Mucosa of descending colon (tissue), 3 donors: ENCODE measurements around the gene GPR156. TPM values are rescaled to one million over a fixed set of nuclear protein-coding genes. Genes with fewer than 3 reads are reported as not detected.

ENCODE experiments used
- ATAC-seq: fragments of 200-7000 bp; cut with Tn5 transposase; one replicate; pipeline ENCODE4 v1.9.1; 2020; ENCODE audit warnings: mild to moderate bottlenecking, moderate library complexity
- DNase-seq, 3 donors: peaks; one replicate each; pipeline ENCODE4 v3.0.0-alpha.2; 2020
- H3K36me3 ChIP-seq: fragments of 200-600 bp; one replicate; pipeline ENCODE4 v1.8.0; 2021; ENCODE audit warnings: low read depth, mild to moderate bottlenecking
- H3K4me1 ChIP-seq: fragments of 200-600 bp; one replicate; pipeline ENCODE4 v1.8.0; 2021; ENCODE audit warnings: low read depth, mild to moderate bottlenecking
- H3K4me3 ChIP-seq: fragments of 200-600 bp; one replicate; pipeline ENCODE4 v1.8.0; 2021; ENCODE audit warnings: mild to moderate bottlenecking
- H3K9me3 ChIP-seq: fragments of 200-600 bp; one replicate; pipeline ENCODE4 v1.8.0; 2021; ENCODE audit warnings: mild to moderate bottlenecking
- intact Hi-C, 2 donors: fragments of 100-400 bp; cut with DNase I in 1 of 2; cut with micrococcal nuclease in 1 of 2; formaldehyde crosslinking; loops; one replicate each; pipeline versions ENCODE4 v1.11.0 to v1.11.1; 2022; cut with DNase I, micrococcal nuclease
- total RNA-seq, 3 donors: library from RNA; stranded (reverse); fragmentation: NEBNext Ultra II Directional in 2 of 3; extraction: Animal tissue kit (Norgen Biotek cat#: 25700) in 2 of 3; gene quantifications; one replicate each; pipeline versions ENCODE4 v1.2.1 to v1.2.4, GENCODE V29; 2021 to 2023
- TF ChIP-seq, protein P1 (sequence below): fragments of 200-600 bp; IDR thresholded peaks from one replicate; pipeline ENCODE4 v1.8.0; 2022; ENCODE audit warnings: antibody characterized with exemption, mild to moderate bottlenecking
- donor health status: DM: no; HTN: no; CAD: no; lungs with moderate emphysema.
- donor health status: DM: no; HTN: no; CAD: no.
- donor health status: DM: no; HTN: yes; CAD: no.

Gene GPR156
- total RNA-seq, 3 donors from 2014 or later, result 0.34 to 2.7 TPM; not detected in 1

DNA sequence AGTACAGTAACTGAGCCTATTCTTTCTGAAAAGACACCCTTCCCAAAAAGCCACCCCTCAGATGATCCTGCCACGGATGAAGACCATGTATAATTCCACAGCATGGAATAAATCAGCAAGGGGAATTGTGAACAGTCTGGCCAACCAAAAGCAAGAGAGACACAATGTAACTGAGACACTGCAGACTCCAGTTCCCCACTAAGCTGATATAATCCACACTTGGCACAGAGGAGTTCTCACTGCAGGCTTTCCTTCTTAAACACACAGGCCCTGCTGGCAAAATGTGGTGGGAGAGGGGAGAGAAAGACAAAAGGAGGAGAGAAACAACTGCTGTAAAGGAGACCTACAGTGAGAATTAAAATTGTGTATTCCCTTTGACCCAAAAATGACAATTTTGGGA is 12.7 kb downstream of the GPR156 start:
- Histone ChIP-seq H3K36me3 (no peaks in the 10 kb centered on the region), H3K9me3 (no peaks in the 10 kb centered on the region), H3K4me3 (no peak overlapping the region), H3K4me1 (no peaks in the 10 kb centered on the region)
- intact Hi-C loops, result no loop called here
- TF ChIP-seq, protein P1, sequence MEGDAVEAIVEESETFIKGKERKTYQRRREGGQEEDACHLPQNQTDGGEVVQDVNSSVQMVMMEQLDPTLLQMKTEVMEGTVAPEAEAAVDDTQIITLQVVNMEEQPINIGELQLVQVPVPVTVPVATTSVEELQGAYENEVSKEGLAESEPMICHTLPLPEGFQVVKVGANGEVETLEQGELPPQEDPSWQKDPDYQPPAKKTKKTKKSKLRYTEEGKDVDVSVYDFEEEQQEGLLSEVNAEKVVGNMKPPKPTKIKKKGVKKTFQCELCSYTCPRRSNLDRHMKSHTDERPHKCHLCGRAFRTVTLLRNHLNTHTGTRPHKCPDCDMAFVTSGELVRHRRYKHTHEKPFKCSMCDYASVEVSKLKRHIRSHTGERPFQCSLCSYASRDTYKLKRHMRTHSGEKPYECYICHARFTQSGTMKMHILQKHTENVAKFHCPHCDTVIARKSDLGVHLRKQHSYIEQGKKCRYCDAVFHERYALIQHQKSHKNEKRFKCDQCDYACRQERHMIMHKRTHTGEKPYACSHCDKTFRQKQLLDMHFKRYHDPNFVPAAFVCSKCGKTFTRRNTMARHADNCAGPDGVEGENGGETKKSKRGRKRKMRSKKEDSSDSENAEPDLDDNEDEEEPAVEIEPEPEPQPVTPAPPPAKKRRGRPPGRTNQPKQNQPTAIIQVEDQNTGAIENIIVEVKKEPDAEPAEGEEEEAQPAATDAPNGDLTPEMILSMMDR, result no peak
- DNase-seq, result no peak
- no peak for ATAC-seq

DNA sequence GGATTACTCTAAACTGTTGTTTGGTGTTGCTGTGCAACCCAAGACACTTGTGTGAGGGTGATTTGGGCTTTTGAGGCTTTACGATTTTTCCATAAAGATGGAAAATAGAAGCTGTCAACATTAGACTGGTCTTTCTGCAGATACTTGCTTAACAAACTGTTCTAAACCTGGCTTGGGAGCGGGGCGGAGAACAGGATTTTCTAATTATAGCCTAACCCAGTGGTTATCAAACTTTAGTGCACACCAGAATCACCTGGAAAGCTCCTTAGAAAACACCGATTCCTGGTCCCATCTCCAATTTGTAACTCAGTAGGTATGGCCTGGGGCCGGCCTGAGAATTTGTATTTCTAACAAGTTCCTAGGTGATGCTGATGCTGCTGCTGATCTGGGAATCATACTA is 19.0 kb downstream of the GPR156 start:
- TF ChIP-seq, protein P1, result no peak
- ATAC-seq (no peak), DNase-seq (no peak)
- Histone ChIP-seq H3K9me3 (no peaks in the 10 kb centered on the region), H3K36me3 (no peaks in the 10 kb centered on the region), H3K4me1 (no peaks in the 10 kb centered on the region), H3K4me3 (no peak overlapping the region)
- intact Hi-C loops, result no loop called here

DNA sequence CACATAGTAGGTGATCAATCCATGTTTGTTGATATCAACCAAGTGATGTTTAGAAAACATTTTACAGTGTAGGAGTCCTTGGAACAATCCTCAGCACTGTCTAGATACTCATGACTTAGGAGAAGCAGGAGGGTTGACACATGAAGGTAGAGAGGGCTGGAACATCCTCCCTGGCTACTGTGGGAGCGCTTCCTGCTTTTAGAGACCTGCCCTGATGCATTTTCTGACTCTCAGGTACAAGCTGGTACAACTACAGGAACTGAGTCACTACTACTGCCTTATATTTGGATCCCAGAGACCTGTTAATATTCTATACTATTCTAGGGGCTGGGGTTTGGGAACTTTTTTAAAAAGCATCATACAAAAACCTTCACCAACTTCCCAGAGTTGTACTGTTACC is 20.1 kb downstream of the GPR156 start:
- DNase-seq (no peak), ATAC-seq (no peak)
- intact Hi-C loops, result no loop called here
- Histone ChIP-seq H3K4me3 (no peak overlapping the region), H3K9me3 (no peaks in the 10 kb centered on the region), H3K36me3 (no peaks in the 10 kb centered on the region), H3K4me1 (no peaks in the 10 kb centered on the region)
- TF ChIP-seq, protein P1, result no peak

DNA sequence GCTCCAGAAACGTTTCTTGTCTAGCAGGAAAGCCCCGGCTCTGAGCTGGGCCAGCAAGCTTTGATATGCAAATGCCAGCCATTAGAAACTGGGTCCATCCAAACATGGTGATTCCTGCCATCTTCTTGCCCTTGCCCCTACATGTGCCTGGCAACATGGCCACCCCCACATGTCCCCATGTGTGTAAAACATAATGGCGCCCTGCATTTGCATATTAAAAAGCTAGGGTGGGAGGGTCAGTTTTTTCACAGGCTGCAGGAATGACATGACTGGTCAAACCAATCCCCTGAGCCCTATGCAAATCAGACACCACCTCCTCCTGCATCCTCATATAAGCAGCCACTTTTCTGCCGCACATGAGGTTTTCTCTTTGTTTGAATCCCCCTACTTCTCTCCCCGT is 21.2 kb downstream of the GPR156 start:
- Histone ChIP-seq H3K9me3 (no peaks in the 10 kb centered on the region), H3K4me1 (no peaks in the 10 kb centered on the region), H3K4me3 (no peak overlapping the region), H3K36me3 (no peaks in the 10 kb centered on the region)
- TF ChIP-seq, protein P1, result no peak
- ATAC-seq (no peak), DNase-seq (no peak)
- intact Hi-C loops, result no loop called here

DNA sequence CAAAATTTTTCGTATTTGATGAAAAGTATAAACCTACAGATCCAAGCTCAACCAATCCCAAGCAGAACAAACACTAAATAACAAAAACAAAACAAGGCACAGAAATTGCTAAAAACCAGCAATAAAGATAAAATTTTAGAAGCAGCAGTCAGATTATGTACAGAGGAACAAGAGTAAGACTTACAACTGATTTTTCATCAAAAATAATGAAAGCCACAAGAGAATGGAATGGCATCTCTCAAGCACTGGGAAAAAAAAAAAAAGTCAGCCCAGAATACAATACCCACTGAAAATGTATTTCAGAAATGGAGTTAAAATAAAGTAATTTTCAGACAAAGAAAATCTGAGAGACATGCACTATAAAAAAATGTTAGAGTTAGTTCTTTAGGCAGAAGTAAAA is 27.0 kb downstream of the GPR156 start:
- ATAC-seq (no peak), DNase-seq (no peak)
- no peaks in the 10 kb centered on the region for H3K4me1 ChIP-seq
- no peak overlapping the region for H3K4me3 ChIP-seq
- intact Hi-C loops, result no loop called here
- no peaks in the 10 kb centered on the region for H3K36me3 ChIP-seq
- TF ChIP-seq, protein P1, result no peak
- no peaks in the 10 kb centered on the region for H3K9me3 ChIP-seq

DNA sequence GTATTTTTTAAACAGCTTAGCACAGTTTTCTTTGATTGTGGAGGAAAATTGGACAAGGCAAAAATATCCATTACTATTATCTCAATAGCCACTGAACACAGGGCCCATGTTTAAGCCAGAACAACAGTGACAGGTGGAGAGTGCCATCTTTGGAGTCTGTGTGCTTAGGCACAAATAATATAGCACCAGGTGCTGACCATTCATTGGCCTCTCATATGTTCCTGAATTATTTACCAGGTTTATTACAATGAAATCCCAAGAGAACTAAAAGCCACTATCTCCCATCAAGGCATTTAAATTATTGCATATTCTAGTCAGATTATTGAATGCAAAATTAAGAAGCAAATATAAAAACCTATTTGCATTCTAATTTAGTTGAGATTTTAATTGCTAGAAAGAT is 39.6 kb downstream of the GPR156 start:
- ATAC-seq (no peak), DNase-seq (no peak)
- Histone ChIP-seq H3K4me3 (no peak overlapping the region), H3K9me3 (no peaks in the 10 kb centered on the region), H3K36me3 (no peaks in the 10 kb centered on the region), H3K4me1 (no peaks in the 10 kb centered on the region)
- intact Hi-C loops, result loop anchor here (5.0 to 10.0 kb wide), 3 partner anchors 169 to 312 kb away; no protein-coding TSS in a partner anchor
- TF ChIP-seq, protein P1, result no peak
